ENCODE measurements around the gene HIPK2. TPM values are rescaled to one million over a fixed set of nuclear protein-coding genes. Genes with fewer than 3 reads are reported as not detected.
A peak's percentile ranks its signal among the peaks of the same experiment; 100 is the strongest.

HIPK2 gene
- polyA plus RNA-seq, 2 donors, result 4.2 to 7.8 TPM

GRCh38 chr7:139722604-139723003 lies 55.2 kb downstream of the HIPK2 start:
- Histone ChIP-seq H3K4me1 (ENCODE audit: control insufficient read depth in 2 of 2, insufficient read depth in 2 of 2, low read length in 1 of 2) (peaks cover 0 to 11% of the 10 kb centered on the region in 2 donors), H3K27ac (ENCODE audit: low read depth in 2 of 2, low read length in 1 of 2) (no peak overlapping the region), H3K36me3 (ENCODE audit: control insufficient read depth in 2 of 2, insufficient read depth in 2 of 2, low read length in 1 of 2) (no peaks in the 10 kb centered on the region), H3K27me3 (ENCODE audit: control insufficient read depth in 1 of 2, insufficient read depth in 2 of 2, low read length in 2 of 2) (no peaks in the 10 kb centered on the region), H3K9me3 (ENCODE audit: control insufficient read depth in 2 of 2, insufficient read depth in 1 of 2, low read depth in 1 of 2, low read length in 1 of 2) (no peaks in the 10 kb centered on the region), H3K4me3 (ENCODE audit: low read depth in 1 of 2, low read length in 2 of 2) (no peak overlapping the region)
- 84 to 90% methylated on average over 4 of the region's 4 CpGs for WGBS, 2 donors

GRCh38 chr7:139721821-139722220 lies 56.0 kb downstream of the HIPK2 start:
- 75 to 87% methylated on average over 2 of the region's 2 CpGs for WGBS, 2 donors
- Histone ChIP-seq H3K27ac (ENCODE audit: low read depth in 2 of 2, low read length in 1 of 2) (no peak overlapping the region), H3K4me3 (ENCODE audit: low read depth in 1 of 2, low read length in 2 of 2) (no peak overlapping the region)

GRCh38 chr7:139721417-139721816 lies 56.4 kb downstream of the HIPK2 start:
- Histone ChIP-seq H3K27me3 (ENCODE audit: control insufficient read depth in 1 of 2, insufficient read depth in 2 of 2, low read length in 2 of 2) (no peaks in the 10 kb centered on the region), H3K4me3 (ENCODE audit: low read depth in 1 of 2, low read length in 2 of 2) (no peak overlapping the region), H3K9me3 (ENCODE audit: control insufficient read depth in 2 of 2, insufficient read depth in 1 of 2, low read depth in 1 of 2, low read length in 1 of 2) (no peaks in the 10 kb centered on the region), H3K36me3 (ENCODE audit: control insufficient read depth in 2 of 2, insufficient read depth in 2 of 2, low read length in 1 of 2) (peaks cover 3 to 4% of the 10 kb centered on the region in 2 donors), H3K4me1 (ENCODE audit: control insufficient read depth in 2 of 2, insufficient read depth in 2 of 2, low read length in 1 of 2) (peaks cover 0 to 3% of the 10 kb centered on the region in 2 donors), H3K27ac (ENCODE audit: low read depth in 2 of 2, low read length in 1 of 2) (no peak overlapping the region)
- 79 to 87% methylated on average over 4 of the region's 4 CpGs for WGBS, 2 donors

More at GRCh38 chr7:139721821-139722220, 56.0 kb downstream of the HIPK2 start:
- Histone ChIP-seq H3K9me3 (ENCODE audit: control insufficient read depth in 2 of 2, insufficient read depth in 1 of 2, low read depth in 1 of 2, low read length in 1 of 2) (no peaks in the 10 kb centered on the region), H3K4me1 (ENCODE audit: control insufficient read depth in 2 of 2, insufficient read depth in 2 of 2, low read length in 1 of 2) (peaks cover 0 to 6% of the 10 kb centered on the region in 2 donors), H3K27me3 (ENCODE audit: control insufficient read depth in 1 of 2, insufficient read depth in 2 of 2, low read length in 2 of 2) (no peaks in the 10 kb centered on the region), H3K36me3 (ENCODE audit: control insufficient read depth in 2 of 2, insufficient read depth in 2 of 2, low read length in 1 of 2) (no peaks in the 10 kb centered on the region)

- H3K4me3 ChIP-seq (ENCODE audit: low read depth in 1 of 2, low read length in 2 of 2), result no peak overlapping the region
- H3K36me3 ChIP-seq (ENCODE audit: control insufficient read depth in 2 of 2, insufficient read depth in 2 of 2, low read length in 1 of 2), result peaks cover 9 to 10% of the 10 kb centered on the region in 2 donors
- H3K4me1 ChIP-seq (ENCODE audit: control insufficient read depth in 2 of 2, insufficient read depth in 2 of 2, low read length in 1 of 2), result peaks cover 0 to 3% of the 10 kb centered on the region in 2 donors
- peak overlapping the region in 1 of 2 donors; percentile 4 for H3K27ac ChIP-seq (ENCODE audit: low read depth in 2 of 2, low read length in 1 of 2)
- no peaks in the 10 kb centered on the region for H3K9me3 ChIP-seq (ENCODE audit: control insufficient read depth in 2 of 2, insufficient read depth in 1 of 2, low read depth in 1 of 2, low read length in 1 of 2)
- H3K27me3 ChIP-seq (ENCODE audit: control insufficient read depth in 1 of 2, insufficient read depth in 2 of 2, low read length in 2 of 2), result no peaks in the 10 kb centered on the region
- WGBS, 2 donors, result 71 to 72% methylated on average over 12 of the region's 12 CpGs
Measured at GRCh38 chr7:139720705-139721231, 57.0 kb downstream of the HIPK2 start.

- 88 to 95% methylated on average over 6 of the region's 6 CpGs for WGBS, 2 donors
- Histone ChIP-seq H3K27ac (ENCODE audit: low read depth in 2 of 2, low read length in 1 of 2) (no peak overlapping the region), H3K4me1 (ENCODE audit: control insufficient read depth in 2 of 2, insufficient read depth in 2 of 2, low read length in 1 of 2) (peaks cover 0 to 3% of the 10 kb centered on the region in 2 donors)
Measured at GRCh38 chr7:139720186-139720585, 57.6 kb downstream of the HIPK2 start.

GRCh38 chr7:139718859-139719258 lies 58.9 kb downstream of the HIPK2 start:
- peaks cover 3% of the 10 kb centered on the region in 2 donors for H3K4me1 ChIP-seq (ENCODE audit: control insufficient read depth in 2 of 2, insufficient read depth in 2 of 2, low read length in 1 of 2)
- H3K4me3 ChIP-seq (ENCODE audit: low read depth in 1 of 2, low read length in 2 of 2), result no peak overlapping the region
- 85 to 86% methylated on average over 9 of the region's 9 CpGs for WGBS, 2 donors
- H3K36me3 ChIP-seq (ENCODE audit: control insufficient read depth in 2 of 2, insufficient read depth in 2 of 2, low read length in 1 of 2), result peaks cover 18 to 27% of the 10 kb centered on the region in 2 donors
- H3K27ac ChIP-seq (ENCODE audit: low read depth in 2 of 2, low read length in 1 of 2), result no peak overlapping the region
- H3K27me3 ChIP-seq (ENCODE audit: control insufficient read depth in 1 of 2, insufficient read depth in 2 of 2, low read length in 2 of 2), result no peaks in the 10 kb centered on the region
- no peaks in the 10 kb centered on the region for H3K9me3 ChIP-seq (ENCODE audit: control insufficient read depth in 2 of 2, insufficient read depth in 1 of 2, low read depth in 1 of 2, low read length in 1 of 2)

More at GRCh38 chr7:139720186-139720585, 57.6 kb downstream of the HIPK2 start:
- H3K9me3 ChIP-seq (ENCODE audit: control insufficient read depth in 2 of 2, insufficient read depth in 1 of 2, low read depth in 1 of 2, low read length in 1 of 2), result no peaks in the 10 kb centered on the region
- peaks cover 12 to 16% of the 10 kb centered on the region in 2 donors for H3K36me3 ChIP-seq (ENCODE audit: control insufficient read depth in 2 of 2, insufficient read depth in 2 of 2, low read length in 1 of 2)
- H3K27me3 ChIP-seq (ENCODE audit: control insufficient read depth in 1 of 2, insufficient read depth in 2 of 2, low read length in 2 of 2), result no peaks in the 10 kb centered on the region
- no peak overlapping the region for H3K4me3 ChIP-seq (ENCODE audit: low read depth in 1 of 2, low read length in 2 of 2)

GRCh38 chr7:139718141-139718540 lies 59.7 kb downstream of the HIPK2 start:
- no peak overlapping the region for H3K4me3 ChIP-seq (ENCODE audit: low read depth in 1 of 2, low read length in 2 of 2)
- H3K27ac ChIP-seq (ENCODE audit: low read depth in 2 of 2, low read length in 1 of 2), result no peak overlapping the region
- no peaks in the 10 kb centered on the region for H3K9me3 ChIP-seq (ENCODE audit: control insufficient read depth in 2 of 2, insufficient read depth in 1 of 2, low read depth in 1 of 2, low read length in 1 of 2)
- H3K4me1 ChIP-seq (ENCODE audit: control insufficient read depth in 2 of 2, insufficient read depth in 2 of 2, low read length in 1 of 2), result peaks cover 3% of the 10 kb centered on the region in 2 donors
- H3K36me3 ChIP-seq (ENCODE audit: control insufficient read depth in 2 of 2, insufficient read depth in 2 of 2, low read length in 1 of 2), result peaks cover 21 to 31% of the 10 kb centered on the region in 2 donors
- no peaks in the 10 kb centered on the region for H3K27me3 ChIP-seq (ENCODE audit: control insufficient read depth in 1 of 2, insufficient read depth in 2 of 2, low read length in 2 of 2)

- WGBS, 2 donors, result 97 to 98% methylated on average over 39 of the region's 39 CpGs
- H3K27me3 ChIP-seq (ENCODE audit: control insufficient read depth in 1 of 2, insufficient read depth in 2 of 2, low read length in 2 of 2), result no peaks in the 10 kb centered on the region
- H3K27ac ChIP-seq (ENCODE audit: low read depth in 2 of 2, low read length in 1 of 2), result no peak overlapping the region
- no peak overlapping the region for H3K4me3 ChIP-seq (ENCODE audit: low read depth in 1 of 2, low read length in 2 of 2)
- peaks cover 23 to 38% of the 10 kb centered on the region in 2 donors for H3K36me3 ChIP-seq (ENCODE audit: control insufficient read depth in 2 of 2, insufficient read depth in 2 of 2, low read length in 1 of 2)
- H3K9me3 ChIP-seq (ENCODE audit: control insufficient read depth in 2 of 2, insufficient read depth in 1 of 2, low read depth in 1 of 2, low read length in 1 of 2), result no peaks in the 10 kb centered on the region
- H3K4me1 ChIP-seq (ENCODE audit: control insufficient read depth in 2 of 2, insufficient read depth in 2 of 2, low read length in 1 of 2), result peaks cover 3 to 5% of the 10 kb centered on the region in 2 donors
Measured at GRCh38 chr7:139716156-139716942, 61.4 kb downstream of the HIPK2 start.

GRCh38 chr7:139715194-139715815 lies 62.5 kb downstream of the HIPK2 start:
- Histone ChIP-seq H3K4me3 (ENCODE audit: low read depth in 1 of 2, low read length in 2 of 2) (no peak overlapping the region), H3K27ac (ENCODE audit: low read depth in 2 of 2, low read length in 1 of 2) (no peak overlapping the region), H3K9me3 (ENCODE audit: control insufficient read depth in 2 of 2, insufficient read depth in 1 of 2, low read depth in 1 of 2, low read length in 1 of 2) (no peaks in the 10 kb centered on the region), H3K4me1 (ENCODE audit: control insufficient read depth in 2 of 2, insufficient read depth in 2 of 2, low read length in 1 of 2) (peaks cover 3 to 5% of the 10 kb centered on the region in 2 donors), H3K36me3 (ENCODE audit: control insufficient read depth in 2 of 2, insufficient read depth in 2 of 2, low read length in 1 of 2) (peaks cover 23 to 38% of the 10 kb centered on the region in 2 donors), H3K27me3 (ENCODE audit: control insufficient read depth in 1 of 2, insufficient read depth in 2 of 2, low read length in 2 of 2) (no peaks in the 10 kb centered on the region)
- 93 to 97% methylated on average over 13 of the region's 13 CpGs for WGBS, 2 donors

All from esophagus (tissue), 2 donors.